ENCODE data around the gene SCNN1B. TPM values are rescaled to one million over a fixed set of nuclear protein-coding genes. Genes with fewer than 3 reads are reported as not detected.

The SCNN1B gene
- total RNA-seq, 6 experiments from 2014 or later = not detected

GRCh38 chr16:23423496-23424049 lies 121.5 kb downstream of the SCNN1B start:
- Mint-ChIP-seq H3K27ac (peak overlapping the region; percentile 94), H3K4me1 (ENCODE audit: low read depth) (peaks cover 30% of the 10 kb centered on the region), H3K36me3 (ENCODE audit: low read depth) (peaks cover 15% of the 10 kb centered on the region), H3K27me3 (ENCODE audit: insufficient read depth) (no peaks in the 10 kb centered on the region; the same call in 1 of the 2 replicates), H3K9me3 (no peaks in the 10 kb centered on the region), H3K4me3 (peak overlapping the region; percentile 51)
- no peak for TF ChIP-seq CTCF (IDR thresholded peaks at IDR 0.05)
- peak; percentile 95 for DNase-seq

GRCh38 chr16:23424292-23424958 lies 122.3 kb downstream of the SCNN1B start:
- H3K4me1 Mint-ChIP-seq (ENCODE audit: low read depth) = peaks cover 30% of the 10 kb centered on the region
- no peaks in the 10 kb centered on the region; the same call in 1 of the 2 replicates for H3K27me3 Mint-ChIP-seq (ENCODE audit: insufficient read depth)
- H3K27ac Mint-ChIP-seq = peak overlapping the region; percentile 94
- H3K36me3 Mint-ChIP-seq (ENCODE audit: low read depth) = peaks cover 15% of the 10 kb centered on the region
- TF ChIP-seq CTCF (IDR thresholded peaks at IDR 0.05) = no peak
- H3K9me3 Mint-ChIP-seq = no peaks in the 10 kb centered on the region
- DNase-seq = no peak
- H3K4me3 Mint-ChIP-seq = peak overlapping the region; percentile 9; the same call in 1 of the 2 replicates

- no peak for TF ChIP-seq CTCF (IDR thresholded peaks at IDR 0.05)
- no peak for DNase-seq
- Mint-ChIP-seq H3K36me3 (ENCODE audit: low read depth) (peaks cover 11% of the 10 kb centered on the region), H3K4me1 (ENCODE audit: low read depth) (peaks cover 14% of the 10 kb centered on the region), H3K27me3 (ENCODE audit: insufficient read depth) (no peaks in the 10 kb centered on the region; the same call in 1 of the 2 replicates), H3K4me3 (no peak overlapping the region), H3K27ac (no peak overlapping the region), H3K9me3 (no peaks in the 10 kb centered on the region)
Measured at GRCh38 chr16:23428351-23428750, 126.2 kb downstream of the SCNN1B start.

Other genes with a start within 250 kb of the SCNN1B start
- 1 to 10 TPM; 5.0 to 6.2 (median 5.8) TPM for gene USP31, start 152.8 kb upstream of the SCNN1B start, total RNA-seq (2021; fragmentation: NEBNext Ultra II Directional; extraction: Animal tissue kit (Norgen Biotek cat#: 25700))
- not detected for gene SCNN1G, start 119.6 kb upstream of the SCNN1B start, total RNA-seq (2021; fragmentation: NEBNext Ultra II Directional; extraction: Animal tissue kit (Norgen Biotek cat#: 25700))
- gene COG7, start 150.9 kb downstream of the SCNN1B start, total RNA-seq (2021; fragmentation: NEBNext Ultra II Directional; extraction: Animal tissue kit (Norgen Biotek cat#: 25700)) = 10 to 100 TPM; 17.7 to 21.2 (median 19.7) TPM
- gene GGA2, start 208.2 kb downstream of the SCNN1B start, total RNA-seq (2021; fragmentation: NEBNext Ultra II Directional; extraction: Animal tissue kit (Norgen Biotek cat#: 25700)) = 10 to 100 TPM; 28.1 to 38.0 (median 35.7) TPM

Data from HFFc6 (cell line).